K562 (cell line): ENCODE results near the gene KCTD16. TPM values are rescaled to one million over a fixed set of nuclear protein-coding genes. Genes with fewer than 3 reads are reported as not detected.

Source experiments
- ATAC-seq: fragments of 200-7000 bp; cut with Tn5 transposase; 3 replicates; pipeline ENCODE4 v1.9.1; 2020; ENCODE audit warnings: moderate library complexity
- BruUV-seq: library from RNA; stranded (reverse); fragments of 400-500 nt; replicated peaks from 2 replicates; lab custom pipeline; 2021; lab: Mats Ljungman, UMichigan
- CTCF ChIA-PET: fragments of 300-600 bp; formaldehyde crosslinking; extraction: SDS; loops from one replicate; lab custom pipeline; 2021; ENCODE audit warnings: low intra/inter-chr PET ratio; lab: Yijun Ruan, JAX
- POLR2A ChIA-PET: fragments of 300-600, 350-650 bp; sonication (Branson Sonifier 250); formaldehyde crosslinking; extraction: SDS; loops from one replicate; lab custom pipeline; 2021; ENCODE audit warnings: antibody characterized with exemption, inconsistent platforms; lab: Yijun Ruan, JAX
- DNase-seq, 4 experiments: peaks; one replicate each; pipeline versions ENCODE4 v3.0.0 to v3.0.0-alpha.2; 2011 to 2018; ENCODE audit warnings: low spot score in 3 of 4, mixed read lengths in 3 of 4; ENCODE audit errors: extremely low read depth in 1 of 4
- FAIRE-seq: peaks from 2 replicates; lab custom pipeline; 2011; peaks lifted over from hg19 to GRCh38; lab: Jason Lieb, UNC
- H2AFZ ChIP-seq: 2 replicates; pipeline ENCODE4 v1.6.0; 2011; ENCODE audit warnings: low read depth, low read length, control low read depth, inconsistent platforms
- H3K27ac ChIP-seq: fragments of 200-600 bp; 3 replicates; pipeline ENCODE4 v1.8.0; 2011; ENCODE audit warnings: low read depth, mild to moderate bottlenecking, control low read depth, inconsistent platforms, low read length, moderate library complexity, mixed read lengths; ENCODE audit errors: extremely low read depth
- H3K27me3 ChIP-seq, 2 experiments: fragments of 300-600 bp in 1 of 2; 2 replicates in 1 of 2; 3 replicates in 1 of 2; pipeline versions ENCODE4 v1.6.0 to v1.8.0; 2011; ENCODE audit warnings: inconsistent platforms in 2 of 2, low read length in 2 of 2, mild to moderate bottlenecking in 1 of 2, mixed read lengths in 1 of 2, moderate library complexity in 1 of 2; ENCODE audit not compliant: control insufficient read depth in 2 of 2, insufficient read depth in 2 of 2
- H3K36me3 ChIP-seq: fragments of 300-600 bp; 3 replicates; pipeline ENCODE4 v1.8.0; 2011; ENCODE audit warnings: mild to moderate bottlenecking, low read length, inconsistent platforms; ENCODE audit not compliant: control insufficient read depth, insufficient read depth
- H3K4me1 ChIP-seq, 2 experiments: fragments of 200-600 bp in 1 of 2; replicated peaks in 1 of 2; 2 replicates in 1 of 2; 3 replicates in 1 of 2; pipeline versions ENCODE4 v1.5.1 to v1.8.0; 2011; ENCODE audit warnings: inconsistent platforms in 2 of 2, low read length in 2 of 2, mild to moderate bottlenecking in 1 of 2, mixed read lengths in 1 of 2, moderate library complexity in 1 of 2; ENCODE audit not compliant: control insufficient read depth in 2 of 2, insufficient read depth in 2 of 2
- H3K4me2 ChIP-seq: 2 replicates; pipeline ENCODE4 v1.6.1; 2011; ENCODE audit warnings: low read length, control low read depth, inconsistent platforms, mixed read lengths; ENCODE audit not compliant: insufficient read depth
- H3K4me3 ChIP-seq: fragments of 200-600 bp; sonication (generic), shearing (Covaris generic); 2 replicates; pipeline ENCODE4 v1.5.1; 2016; ENCODE audit warnings: control low read depth, inconsistent platforms
- H3K79me2 ChIP-seq: fragments of 200-600 bp; 3 replicates; pipeline ENCODE4 v1.8.0; 2011; ENCODE audit warnings: low read length, inconsistent platforms; ENCODE audit not compliant: control insufficient read depth, insufficient read depth
- H3K9ac ChIP-seq, 2 experiments: 2 replicates each; pipeline versions ENCODE4 v1.6.0 to v1.6.1; 2011; ENCODE audit warnings: low read depth in 2 of 2, low read length in 2 of 2, control low read depth in 1 of 2, inconsistent platforms in 1 of 2, mild to moderate bottlenecking in 1 of 2, mixed read lengths in 1 of 2; ENCODE audit not compliant: insufficient read depth in 1 of 2
- H3K9me1 ChIP-seq: one replicate; pipeline ENCODE4 v1.6.0; 2011; ENCODE audit warnings: inconsistent platforms, mild to moderate bottlenecking, low read length, moderate library complexity; ENCODE audit not compliant: control insufficient read depth, insufficient read depth
- H3K9me3 ChIP-seq: replicated peaks from 2 replicates; pipeline ENCODE4 v1.5.1; 2011; ENCODE audit warnings: low read depth, low read length, inconsistent platforms; ENCODE audit not compliant: control insufficient read depth, insufficient read depth
- H4K20me1 ChIP-seq: replicated peaks from 2 replicates; pipeline ENCODE4 v1.6.1; 2011; ENCODE audit warnings: low read length, inconsistent platforms, mixed read lengths; ENCODE audit not compliant: control insufficient read depth, insufficient read depth
- ELF1 ChIP-seq: fragments of 200-800 bp; sonication (Bioruptor generic); IDR thresholded peaks from 2 replicates; pipeline ENCODE4 v1.6.1; 2016; ENCODE audit warnings: missing genetic modification characterization, missing compliant biosample characterization
- HINFP ChIP-seq: fragments of 450-650 bp; conservative IDR thresholded peaks from 2 replicates; pipeline ENCODE4 v1.6.1; 2016; ENCODE audit warnings: missing genetic modification characterization, low read depth, mild to moderate bottlenecking, control low read depth, missing compliant biosample characterization
- KAT7 ChIP-seq: sonication (generic); formaldehyde crosslinking; IDR thresholded peaks from 2 replicates; pipeline ENCODE4 v1.8.0; 2022; ENCODE audit warnings: missing genetic modification reagents, mild to moderate bottlenecking, borderline replicate concordance
- KDM2B ChIP-seq: fragments of 250-450 bp; sonication (Bioruptor Pico); IDR thresholded peaks from 2 replicates; pipeline ENCODE4 v1.8.0; 2021; ENCODE audit warnings: mild to moderate bottlenecking, moderate library complexity
- NFXL1 ChIP-seq: fragments of 450-650 bp; formaldehyde crosslinking; IDR thresholded peaks from 2 replicates; pipeline ENCODE4 v1.4.0; 2021; ENCODE audit warnings: mild to moderate bottlenecking
- POLR3G ChIP-seq: IDR thresholded peaks from 2 replicates; pipeline ENCODE4 v1.6.1; 2011; ENCODE audit not compliant: insufficient read length, insufficient replicate concordance; ENCODE audit errors: extremely low read depth
- POU5F1 ChIP-seq: fragments of 150-350 bp; IDR thresholded peaks from 2 replicates; pipeline ENCODE4 v1.6.1; 2014; ENCODE audit warnings: borderline replicate concordance, low read length, low read depth, mild to moderate bottlenecking; ENCODE audit not compliant: partially characterized antibody
- TCF7L2 ChIP-seq: fragments of 150-350 bp; IDR thresholded peaks from 2 replicates; pipeline ENCODE4 v1.6.1; 2016; ENCODE audit warnings: low read depth, mild to moderate bottlenecking, low read length, moderate library complexity
- THRA ChIP-seq: fragments of 450-650 bp; IDR thresholded peaks from 2 replicates; pipeline ENCODE4 v1.6.1; 2017; ENCODE audit warnings: mild to moderate bottlenecking, moderate library complexity
- ZNF551 ChIP-seq: fragments of 250-450 bp; sonication (Bioruptor Pico); IDR thresholded peaks from 2 replicates; pipeline ENCODE4 v1.5.0; 2021; ENCODE audit warnings: mild to moderate bottlenecking, moderate library complexity
- ZNF696 ChIP-seq: fragments of 250-450 bp; sonication (Bioruptor Pico); conservative IDR thresholded peaks from 2 replicates; pipeline ENCODE4 v1.4.0; 2020; ENCODE audit warnings: mild to moderate bottlenecking, moderate library complexity
- in situ Hi-C: fragments of 300-500 bp; cut with MboI; formaldehyde crosslinking; loops from 4 replicates; pipeline ENCODE4 v1.15.0; 2018; ENCODE audit warnings: inconsistent platforms, mixed read lengths
- intact Hi-C: fragments of 100-400 bp; cut with micrococcal nuclease; formaldehyde crosslinking; loops from 2 replicates; pipeline ENCODE4 v1.14.2; 2022
- polyA plus RNA-seq, 8 experiments: library from polyadenylated mRNA; depleted of rRNA in 4 of 8; stranded (reverse) in 5 of 8; unstranded in 3 of 8; fragments of >200 nt; fragmentation: Nextera tagmentation in 2 of 8; fragmentation: Illumina TruSeq in 1 of 8; extraction: Ambion mirVana in 2 of 8; extraction: Trizol in 1 of 8; gene quantifications; 2 replicates each; pipeline versions ENCODE4 v1.2.1 to v1.2.3, GENCODE V29; 2011 to 2014; ENCODE audit warnings: inconsistent platforms in 1 of 8, missing spikeins in 1 of 8
- total RNA-seq, 7 experiments: library from RNA; depleted of rRNA in 6 of 7; stranded (reverse); fragments of >200 nt in 6 of 7; fragmentation: Illumina TruSeq in 2 of 7; extraction: Trizol in 2 of 7; gene quantifications; 2 replicates each; pipeline versions ENCODE4 v1.2.1 to v1.2.3, GENCODE V29; 2011 to 2021; ENCODE audit warnings: low replicate concordance in 1 of 7
- TF ChIP-seq, protein P1 (sequence below): fragments of 250-450 bp; sonication (Bioruptor Pico); IDR thresholded peaks from 2 replicates; pipeline ENCODE4 v1.5.0; 2021; ENCODE audit warnings: mild to moderate bottlenecking, borderline replicate concordance

Gene KCTD16
- total and polyA plus RNA-seq, 9 of the 15 experiments (the other 6 are each of a cell fraction or from before 2014, with no cell fraction given): 0.04 TPM; not detected in 8

- ChIA-PET CTCF (no interaction called here), POLR2A (no interaction called here)
- BruUV-seq: no TSS peak
- Histone ChIP-seq H3K27ac (no peak overlapping the region), H3K9me1 (no peaks in the 10 kb centered on the region), H2AFZ (no peak overlapping the region), H3K4me3 (no peak overlapping the region), H4K20me1 (no peaks in the 10 kb centered on the region), H3K27me3 (no peaks in the 10 kb centered on the region), H3K36me3 (no peaks in the 10 kb centered on the region), H3K79me2 (no peaks in the 10 kb centered on the region), H3K4me1 (no peaks in the 10 kb centered on the region), H3K9me3 (no peaks in the 10 kb centered on the region; the same call in 1 of the 2 replicates), H3K4me2 (no peak overlapping the region), H3K9ac (no peak overlapping the region)
- DNase-seq (no peak), ATAC-seq (no peak), FAIRE-seq (no peak)
- no peak for TF ChIP-seq KAT7 (CRISPR knock-in tag)
- TF ChIP-seq ZNF696 (CRISPR knock-in tag): no peak
- TF ChIP-seq ELF1: no peak
- no peak for TF ChIP-seq KDM2B (CRISPR knock-in tag)
- intact Hi-C loops (no loop called here), in situ Hi-C loops (no loop called here)
Measured at GRCh38 chr5:144328980-144329379, 158.3 kb downstream of the KCTD16 start.

GRCh38 chr5:144329681-144330080, 159.0 kb downstream of the KCTD16 start:
- ChIA-PET CTCF (no interaction called here), POLR2A (no interaction called here)
- Histone ChIP-seq H3K36me3 (no peaks in the 10 kb centered on the region), H3K4me2 (no peak overlapping the region), H2AFZ (no peak overlapping the region), H3K9me3 (no peaks in the 10 kb centered on the region; the same call in 1 of the 2 replicates), H3K27me3 (no peaks in the 10 kb centered on the region), H3K4me1 (no peaks in the 10 kb centered on the region), H3K4me3 (no peak overlapping the region), H3K79me2 (no peaks in the 10 kb centered on the region), H3K9ac (no peak overlapping the region), H3K9me1 (no peaks in the 10 kb centered on the region), H4K20me1 (no peaks in the 10 kb centered on the region), H3K27ac (no peak overlapping the region)
- ATAC-seq (no peak), DNase-seq (no peak), FAIRE-seq (no peak)
- BruUV-seq: no TSS peak
- in situ Hi-C loops: no loop called here
- intact Hi-C loops: no loop called here
- TF ChIP-seq NFXL1 (no peak), POLR3G (no peak), TCF7L2 (no peak), HINFP (tag) (no peak), ZNF551 (CRISPR knock-in tag) (no peak), THRA (no peak), POU5F1 (no peak)
- TF ChIP-seq, protein P1, sequence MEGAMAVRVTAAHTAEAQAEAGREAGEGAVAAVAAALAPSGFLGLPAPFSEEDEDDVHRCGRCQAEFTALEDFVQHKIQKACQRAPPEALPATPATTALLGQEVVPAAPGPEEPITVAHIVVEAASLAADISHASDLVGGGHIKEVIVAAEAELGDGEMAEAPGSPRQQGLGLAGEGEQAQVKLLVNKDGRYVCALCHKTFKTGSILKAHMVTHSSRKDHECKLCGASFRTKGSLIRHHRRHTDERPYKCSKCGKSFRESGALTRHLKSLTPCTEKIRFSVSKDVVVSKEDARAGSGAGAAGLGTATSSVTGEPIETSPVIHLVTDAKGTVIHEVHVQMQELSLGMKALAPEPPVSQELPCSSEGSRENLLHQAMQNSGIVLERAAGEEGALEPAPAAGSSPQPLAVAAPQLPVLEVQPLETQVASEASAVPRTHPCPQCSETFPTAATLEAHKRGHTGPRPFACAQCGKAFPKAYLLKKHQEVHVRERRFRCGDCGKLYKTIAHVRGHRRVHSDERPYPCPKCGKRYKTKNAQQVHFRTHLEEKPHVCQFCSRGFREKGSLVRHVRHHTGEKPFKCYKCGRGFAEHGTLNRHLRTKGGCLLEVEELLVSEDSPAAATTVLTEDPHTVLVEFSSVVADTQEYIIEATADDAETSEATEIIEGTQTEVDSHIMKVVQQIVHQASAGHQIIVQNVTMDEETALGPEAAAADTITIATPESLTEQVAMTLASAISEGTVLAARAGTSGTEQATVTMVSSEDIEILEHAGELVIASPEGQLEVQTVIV (CRISPR knock-in tag): no peak
